Activated T-cell treated with anti-CD3 and anti-CD28 coated beads for 4 hours (primary cell): ENCODE results near the gene ITLN1.

Experiments
- DNase-seq: peaks from one replicate; pipeline ENCODE4 v3.0.0-alpha.2; 2020

Gene ITLN1

GRCh38 chr1:160853754-160854153 is 31.2 kb downstream of the ITLN1 start:
- no peak for DNase-seq

- no peak for DNase-seq
Measured at GRCh38 chr1:160853014-160853413, 32.0 kb downstream of the ITLN1 start.

GRCh38 chr1:160850993-160851392 is 34.0 kb downstream of the ITLN1 start:
- no peak for DNase-seq

- DNase-seq, result no peak
Measured at GRCh38 chr1:160850541-160850940, 34.4 kb downstream of the ITLN1 start.

- no peak for DNase-seq
Measured at GRCh38 chr1:160846281-160846680, 38.7 kb downstream of the ITLN1 start.

- no peak for DNase-seq
Measured at GRCh38 chr1:160844447-160845232, 40.3 kb downstream of the ITLN1 start.

- no peak for DNase-seq
Measured at GRCh38 chr1:160841079-160841478, 43.9 kb downstream of the ITLN1 start.

- no peak for DNase-seq
Measured at GRCh38 chr1:160839746-160840145, 45.2 kb downstream of the ITLN1 start.

GRCh38 chr1:160838888-160839287 is 46.1 kb downstream of the ITLN1 start:
- DNase-seq, result no peak

- DNase-seq, result peak; percentile 57
Measured at GRCh38 chr1:160837558-160838205, 47.3 kb downstream of the ITLN1 start.

- DNase-seq, result no peak
Measured at GRCh38 chr1:160836981-160837557, 47.9 kb downstream of the ITLN1 start.

GRCh38 chr1:160836561-160836960 is 48.4 kb downstream of the ITLN1 start:
- no peak for DNase-seq

- DNase-seq, result no peak
Measured at GRCh38 chr1:160835751-160836150, 49.2 kb downstream of the ITLN1 start.

- DNase-seq, result no peak
Measured at GRCh38 chr1:160834945-160835565, 49.9 kb downstream of the ITLN1 start.

- peak; percentile 75 for DNase-seq
Measured at GRCh38 chr1:160830321-160831153, 54.4 kb downstream of the ITLN1 start.

GRCh38 chr1:160829766-160830165 is 55.2 kb downstream of the ITLN1 start:
- DNase-seq, result no peak

GRCh38 chr1:160827418-160827817 is 57.6 kb downstream of the ITLN1 start:
- no peak for DNase-seq

GRCh38 chr1:160826546-160826945 is 58.4 kb downstream of the ITLN1 start:
- no peak for DNase-seq
